GM18909 (cell line): Measurements from ENCODE around the gene MARK4.
"Not testable (repeated sequence)": the region's sequence is repeated elsewhere in the genome, so short reads cannot be mapped to it uniquely, and the experiment has no call there.

Experiments
- ATAC-seq: cut with Tn5 transposase; IDR thresholded peaks from one replicate; pipeline ENCODE4 v1.9.1; 2021; ENCODE audit warnings: mild to moderate bottlenecking; ENCODE audit not compliant: unreplicated experiment, poor library complexity

The MARK4 gene

DNA sequence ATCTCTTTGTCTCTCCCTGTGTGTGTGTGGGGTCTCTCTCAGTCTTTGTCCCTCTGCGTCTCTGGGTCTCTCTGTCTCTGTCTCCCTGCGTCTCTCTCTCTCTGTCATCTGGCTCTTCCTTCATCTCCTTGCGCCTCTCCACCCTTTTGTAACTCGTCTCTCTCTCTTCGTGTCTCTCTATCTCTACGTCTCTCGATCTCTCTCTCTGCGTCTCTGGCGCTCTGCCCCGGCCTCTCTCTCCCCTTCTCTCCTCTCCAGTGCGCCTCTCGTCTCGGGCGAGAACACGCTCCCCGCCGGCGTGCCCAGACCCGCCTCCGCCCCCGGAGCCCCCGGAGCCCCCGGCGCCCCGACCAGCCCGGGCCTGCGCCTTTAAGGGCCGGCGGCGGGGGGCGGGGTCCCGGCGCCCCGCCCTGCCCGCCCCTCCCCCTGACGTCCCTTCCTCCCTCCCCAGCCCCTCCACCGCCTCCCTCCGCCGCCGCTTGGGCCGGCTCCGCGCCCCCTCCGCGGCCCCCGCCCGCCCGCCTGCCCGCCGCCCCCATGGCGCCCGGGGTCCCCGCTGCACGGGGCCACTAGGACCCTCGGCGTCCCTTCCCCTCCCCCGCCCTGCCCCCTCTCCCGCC lies at the start of gene MARK4:
Gene MARK4, plus strand, starts transcription at position 440 of the 620 bp plus-strand sequence. CDS start 318 bp downstream, outside the sequence.
- ATAC-seq: peak; percentile 41

DNA sequence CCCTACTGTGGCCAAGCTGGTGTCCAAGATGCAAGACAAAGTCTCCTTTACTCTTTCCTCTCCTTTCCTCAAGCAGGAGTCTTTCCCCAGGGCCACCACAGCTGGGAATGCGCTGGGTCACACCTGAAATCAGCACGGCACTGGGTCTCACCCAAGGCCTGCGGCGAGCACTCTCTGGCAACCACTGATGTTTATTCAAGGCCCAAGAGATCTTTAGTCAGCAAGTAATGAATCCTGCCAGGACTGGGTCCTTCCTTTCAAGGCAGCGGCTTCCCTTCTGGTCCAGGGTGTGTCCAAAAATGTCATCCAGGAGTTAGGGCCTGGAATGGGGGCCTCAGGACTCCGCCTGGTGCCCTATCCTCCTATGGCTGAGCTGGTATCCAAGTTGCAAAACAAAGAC lies 48.4 kb upstream of the MARK4 start:
- ATAC-seq: no peak

DNA sequence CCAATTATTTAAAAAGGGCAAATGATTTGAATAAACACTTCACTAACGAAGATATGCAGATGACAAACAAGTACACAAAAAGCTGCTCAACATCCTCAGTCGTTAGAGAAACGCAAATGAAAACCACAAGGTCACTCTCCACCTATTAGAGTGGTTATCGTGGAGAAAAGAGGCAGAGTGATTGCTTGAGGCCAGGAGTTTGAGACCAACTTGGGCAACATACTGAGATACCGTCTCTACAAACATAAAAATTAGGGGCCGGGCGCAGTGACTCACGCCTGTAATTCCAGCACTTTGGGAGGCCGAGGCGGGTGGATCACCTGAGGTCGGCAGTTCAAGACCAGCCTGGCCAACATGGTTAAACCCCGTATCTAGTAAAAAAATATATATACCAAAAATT lies 45.3 kb upstream of the MARK4 start:
- no peak for ATAC-seq

DNA sequence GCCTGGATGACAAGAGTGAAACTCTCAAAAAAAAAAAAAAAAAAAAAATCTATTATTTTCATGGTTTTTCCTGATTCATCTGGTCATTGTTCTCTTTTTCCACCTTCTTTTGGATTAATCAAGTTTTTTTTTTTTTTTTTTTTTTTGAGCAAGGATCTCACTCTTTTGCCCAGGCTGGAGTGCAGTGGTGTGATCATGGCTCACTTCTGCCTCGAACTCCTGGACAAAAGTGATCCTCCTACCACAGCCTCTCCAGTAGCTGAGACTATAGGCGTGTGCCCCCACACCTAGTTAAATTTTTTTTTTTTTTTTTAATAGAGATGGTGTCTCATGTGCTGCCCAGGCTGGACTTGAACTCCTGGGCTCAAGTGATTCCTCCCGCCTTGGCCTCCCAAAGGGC lies 44.7 kb upstream of the MARK4 start:
- no peak for ATAC-seq

DNA sequence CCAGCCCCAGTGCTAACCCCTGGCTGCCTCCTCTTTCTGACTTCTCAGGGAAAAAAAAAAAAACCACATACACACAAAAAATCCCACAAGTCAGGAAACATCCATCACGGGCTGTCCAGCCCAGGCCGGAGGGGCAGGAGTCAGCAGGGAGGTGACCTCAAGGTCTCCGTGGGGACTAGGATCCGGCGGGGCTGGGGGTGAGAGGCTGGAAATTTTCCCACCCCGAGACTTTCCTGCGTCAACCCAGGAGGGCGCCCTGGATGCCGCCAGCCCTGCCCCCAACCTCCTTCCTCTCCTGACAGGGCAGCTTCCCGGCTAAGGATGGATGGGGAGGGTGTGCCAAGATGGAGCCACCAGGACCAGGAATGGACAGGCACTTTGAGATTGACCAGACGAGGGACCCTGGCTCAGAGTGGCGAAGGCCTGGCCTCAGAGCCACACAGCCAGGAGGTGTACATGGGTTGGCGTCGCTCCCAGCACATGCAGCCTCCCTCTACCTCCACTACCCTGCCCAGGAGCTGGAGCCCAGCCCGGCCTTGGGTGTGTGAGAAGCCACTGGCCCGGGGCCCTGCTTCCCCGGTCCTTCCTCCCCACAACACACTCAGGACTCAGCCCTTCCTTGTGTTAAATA lies 39.2 kb upstream of the MARK4 start:
- ATAC-seq: no peak

DNA sequence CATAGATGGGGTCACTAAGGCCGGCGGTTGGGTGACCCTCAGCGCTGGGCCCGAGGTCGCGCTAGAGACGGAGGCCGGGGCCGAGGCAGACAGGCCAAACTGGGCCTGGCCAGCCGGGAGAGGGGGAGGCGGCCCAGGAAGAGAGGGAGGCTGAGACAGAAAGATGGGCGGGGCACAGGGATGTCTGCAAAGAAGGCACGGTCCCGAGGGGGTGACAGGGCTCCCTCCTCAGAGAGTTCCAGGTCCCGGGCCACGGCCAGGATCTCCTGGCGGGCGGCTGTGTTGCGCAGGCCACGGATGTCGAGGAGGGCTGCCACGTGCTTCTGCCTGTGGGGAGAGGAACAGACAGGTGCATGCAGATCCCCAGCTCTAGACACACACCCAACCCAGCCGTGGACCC lies 38.0 kb upstream of the MARK4 start:
- ATAC-seq: no peak

DNA sequence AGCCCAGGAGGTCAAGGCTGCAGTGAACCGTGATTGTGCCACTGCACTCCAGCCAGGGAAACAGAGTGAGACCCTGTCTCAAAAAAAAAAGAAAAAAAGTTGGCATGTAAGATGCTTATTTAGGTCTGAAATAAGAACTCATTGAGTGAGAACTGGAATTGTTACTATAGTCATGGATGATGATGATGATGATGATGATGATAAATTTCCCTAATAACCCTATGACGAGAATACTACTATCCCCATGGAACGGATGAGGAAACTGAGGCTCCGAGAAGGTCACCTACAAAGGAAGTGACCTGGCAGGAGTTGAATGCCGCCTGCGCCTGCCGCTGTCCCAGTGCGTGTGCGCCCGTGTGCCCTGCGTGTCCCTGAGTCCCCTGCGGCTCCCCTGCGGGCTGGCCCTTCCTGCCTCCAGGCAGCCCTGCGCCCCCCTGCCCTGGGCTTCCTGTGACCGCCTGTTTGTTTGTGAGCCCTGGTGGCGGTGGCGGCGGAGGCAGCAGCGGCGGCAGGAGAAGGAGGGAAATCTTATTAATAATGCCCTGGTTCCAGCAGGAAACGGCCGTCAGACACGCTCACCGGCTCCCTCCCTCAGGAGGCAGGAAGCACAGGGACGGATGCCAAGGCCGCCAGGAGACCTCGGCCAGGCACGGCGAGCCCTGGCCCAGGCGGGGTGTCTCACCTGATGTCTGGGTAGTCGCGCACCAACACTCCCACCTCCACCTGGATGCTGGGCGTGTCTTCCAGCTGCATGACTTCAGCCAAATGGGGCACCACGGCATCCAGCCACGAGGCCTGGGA lies 35.5 kb upstream of the MARK4 start:
- ATAC-seq: no peak

DNA sequence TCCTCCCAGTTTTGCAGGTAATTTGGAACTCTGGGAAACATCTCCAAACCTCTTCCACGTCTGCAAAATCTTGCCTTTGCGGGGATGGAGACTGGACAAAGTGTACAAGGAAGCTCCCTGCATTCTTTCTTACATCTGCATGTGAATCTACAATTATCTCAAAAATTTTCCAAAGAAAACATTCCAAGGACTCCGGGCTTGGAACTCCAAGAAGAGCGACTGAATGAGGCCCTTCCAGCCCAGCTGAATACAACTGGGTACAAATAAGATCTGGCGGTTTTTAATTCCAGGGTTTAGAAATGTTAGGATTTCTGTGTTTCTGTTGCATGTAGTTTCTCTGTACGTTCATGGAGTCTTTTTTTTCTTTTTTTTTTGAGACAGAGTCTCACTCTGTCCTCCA lies 34.4 kb upstream of the MARK4 start:
- ATAC-seq: no peak

DNA sequence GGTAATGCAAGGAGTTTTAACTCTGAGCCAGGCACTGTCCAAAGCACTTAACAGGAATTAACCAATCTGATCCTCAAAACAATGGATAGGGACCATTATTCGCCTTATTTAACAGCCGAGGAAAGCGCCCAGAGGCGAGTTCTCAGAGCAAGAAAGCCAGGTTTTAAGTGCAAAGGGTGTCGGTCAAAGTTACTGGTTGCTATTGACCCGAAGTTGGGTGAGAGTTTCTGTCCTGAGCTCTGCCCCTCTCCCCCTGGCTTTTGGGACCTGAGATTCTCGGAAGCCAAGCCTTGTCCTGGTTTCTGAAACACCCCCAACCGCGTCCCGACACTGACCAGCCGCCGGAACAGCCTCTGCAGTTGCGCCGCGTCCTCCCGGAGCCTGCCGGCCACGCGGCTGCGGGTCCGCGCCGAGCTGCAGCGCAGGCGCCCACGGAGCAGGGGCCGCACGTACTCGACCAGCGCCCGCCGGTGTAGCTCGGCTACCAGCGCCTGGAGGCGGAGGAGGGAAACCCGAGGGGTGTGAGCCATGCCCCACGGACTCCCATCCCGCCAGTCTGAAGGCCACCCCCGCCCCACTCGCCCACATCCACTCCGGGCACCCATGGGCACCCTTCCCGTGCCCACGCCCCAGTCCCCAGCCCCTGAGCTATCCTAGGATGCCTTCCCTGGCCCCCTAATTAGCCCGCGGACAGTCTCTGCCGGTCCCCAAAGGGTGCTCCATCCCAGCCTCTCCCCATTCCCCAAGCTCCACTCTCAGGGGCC lies 33.7 kb upstream of the MARK4 start:
- no peak for ATAC-seq

DNA sequence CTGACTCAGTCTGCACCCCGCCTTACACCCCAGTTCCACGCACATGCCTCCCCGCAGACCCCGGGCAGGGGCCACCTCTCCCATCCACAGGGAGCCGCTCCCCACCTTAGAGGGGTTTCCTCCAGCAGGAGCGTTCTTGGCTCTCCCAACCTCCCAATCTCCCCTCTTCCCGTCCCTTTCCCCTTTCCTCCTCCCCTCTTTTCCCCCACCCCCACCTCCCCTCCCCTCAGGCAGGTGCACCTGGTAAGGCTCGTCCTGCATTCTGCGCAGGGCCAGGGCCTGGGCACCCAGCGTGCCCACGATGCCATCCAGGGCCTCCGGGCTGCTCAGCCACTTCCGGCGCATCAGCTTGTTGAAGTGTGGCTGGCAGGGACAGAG lies 33.1 kb upstream of the MARK4 start:
- no peak for ATAC-seq

DNA sequence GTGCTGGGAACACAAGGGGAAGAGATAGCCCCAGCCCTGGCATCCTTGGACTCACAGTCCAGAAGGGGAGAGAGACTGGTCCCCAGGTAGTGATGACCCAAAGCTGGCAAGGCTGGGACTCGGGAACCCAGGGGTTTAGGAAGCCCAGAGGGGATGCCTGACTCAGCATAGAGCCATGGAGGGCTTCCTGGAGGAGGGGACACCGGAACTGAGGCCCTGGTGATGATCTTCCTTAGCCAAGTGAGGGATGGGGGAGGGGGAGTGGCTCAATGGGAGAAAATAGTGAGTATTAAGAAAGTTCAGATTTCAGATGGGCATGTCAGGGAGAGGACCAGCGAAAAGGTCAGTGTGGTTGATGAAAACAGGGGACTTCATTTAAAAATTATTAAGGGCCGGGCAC lies 32.6 kb upstream of the MARK4 start:
- no peak for ATAC-seq

DNA sequence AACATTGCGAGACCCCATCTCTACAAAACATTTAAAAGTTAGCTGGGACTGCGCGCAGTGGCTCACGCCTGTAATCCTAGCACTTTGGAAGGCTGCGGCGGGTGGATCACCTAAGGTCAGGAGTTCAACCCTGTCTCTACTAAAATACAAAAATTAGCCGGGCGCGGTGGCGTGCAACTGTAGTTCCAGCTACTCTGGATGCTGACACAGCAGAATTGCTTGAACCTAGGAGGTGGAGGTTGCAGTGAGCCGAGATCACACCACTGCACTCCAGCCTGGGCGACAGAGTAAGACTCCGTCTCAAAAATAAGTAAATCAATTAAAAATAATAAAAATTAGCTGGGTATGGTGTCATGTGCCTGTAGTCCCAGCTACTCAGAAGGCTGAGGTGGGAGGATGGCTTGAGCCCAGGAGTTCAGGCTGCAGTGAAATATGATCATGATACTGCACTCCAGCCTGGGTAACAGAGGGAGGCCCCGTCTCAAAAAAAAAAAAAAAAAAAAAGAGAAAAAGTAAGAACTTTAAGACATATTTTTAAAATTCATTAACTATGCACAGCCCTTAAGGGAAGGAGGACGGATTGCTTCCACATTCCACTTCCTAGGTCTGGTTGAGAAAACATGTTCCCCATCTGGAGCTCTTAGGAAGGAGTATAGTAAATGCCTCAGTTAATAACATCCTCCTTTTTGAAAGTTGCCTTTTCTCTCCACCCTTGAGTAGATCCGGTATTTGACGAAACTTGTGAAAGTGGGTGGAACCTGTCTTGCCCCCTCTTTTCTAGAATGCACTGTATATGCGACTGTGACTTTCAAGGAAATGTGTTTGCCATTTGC lies 31.9 kb upstream of the MARK4 start:
- no peak for ATAC-seq

DNA sequence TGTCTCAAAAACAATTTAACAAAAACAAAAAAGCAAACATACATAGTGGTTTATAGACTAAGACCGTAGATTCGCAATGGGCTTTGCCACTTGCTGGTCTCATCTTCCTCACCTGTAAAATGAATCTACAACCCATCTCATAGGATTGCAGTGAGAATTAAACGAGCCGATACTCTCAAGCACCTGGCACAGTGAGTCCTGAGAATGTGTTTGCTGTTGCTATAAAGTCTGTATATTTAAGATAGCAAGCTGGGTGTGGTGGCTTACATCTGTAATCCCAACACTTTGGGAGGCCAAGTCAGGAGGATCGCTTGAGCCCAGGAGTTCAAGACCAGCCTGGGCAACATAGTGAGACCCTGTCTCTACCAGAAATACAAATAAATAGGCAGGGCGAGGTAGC lies 28.3 kb upstream of the MARK4 start:
- no peak for ATAC-seq

DNA sequence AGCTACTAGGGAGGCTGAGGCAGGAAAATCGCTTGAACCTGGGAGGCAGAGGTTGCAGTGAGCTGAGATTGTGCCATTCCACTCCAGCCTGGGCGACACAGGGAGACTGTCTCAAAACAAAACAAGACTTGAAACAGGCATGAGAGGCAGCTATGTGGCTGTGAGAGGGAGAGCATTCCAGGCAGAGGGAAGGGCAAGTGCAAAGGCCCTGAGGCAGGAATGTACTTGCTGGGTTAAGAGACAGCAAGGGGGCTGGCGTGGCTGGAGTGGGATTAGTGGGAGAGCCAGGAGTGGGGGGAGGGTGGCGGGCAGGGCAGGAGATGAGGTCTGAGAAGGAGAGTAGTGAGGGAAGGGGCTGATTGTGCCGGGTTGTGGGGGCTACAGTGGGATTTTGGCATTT lies 27.2 kb upstream of the MARK4 start:
- no peak for ATAC-seq

DNA sequence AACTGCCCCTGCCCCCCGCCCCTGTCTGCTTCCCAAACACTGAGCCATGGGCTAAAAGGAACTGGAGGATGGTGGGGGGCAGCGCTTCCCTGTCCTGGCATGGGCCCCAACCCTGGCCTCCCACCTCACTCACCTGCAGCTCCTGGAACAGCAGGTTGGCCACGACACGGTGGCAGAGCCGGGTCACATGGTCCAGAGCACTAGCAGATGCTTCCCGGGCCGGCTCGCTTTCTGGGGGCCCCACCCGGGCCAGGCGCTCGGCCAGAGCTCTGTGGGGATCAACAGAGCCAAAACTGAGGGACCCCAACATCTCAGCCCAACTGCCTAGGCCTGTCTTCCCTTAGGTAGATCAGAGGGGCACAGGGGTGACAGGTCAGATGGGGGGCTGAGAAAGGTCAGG lies 26.4 kb upstream of the MARK4 start:
- no peak for ATAC-seq

DNA sequence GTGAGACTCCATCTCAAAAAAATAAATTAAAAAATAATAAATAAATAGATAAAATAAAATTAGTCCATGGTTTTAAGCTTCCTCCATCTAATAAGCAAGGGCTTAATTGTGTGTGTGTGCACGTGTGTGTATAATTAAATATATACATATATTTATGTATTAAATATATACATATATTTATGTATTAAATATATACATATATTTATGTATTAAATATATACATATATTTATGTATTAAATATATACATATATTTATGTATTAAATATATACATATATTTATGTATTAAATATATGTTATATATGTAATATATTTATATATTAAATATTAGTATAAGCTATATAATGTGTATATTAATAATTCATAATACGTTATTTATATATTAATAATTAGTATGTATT lies 22.0 kb upstream of the MARK4 start:
- ATAC-seq: not testable (repeated sequence)

DNA sequence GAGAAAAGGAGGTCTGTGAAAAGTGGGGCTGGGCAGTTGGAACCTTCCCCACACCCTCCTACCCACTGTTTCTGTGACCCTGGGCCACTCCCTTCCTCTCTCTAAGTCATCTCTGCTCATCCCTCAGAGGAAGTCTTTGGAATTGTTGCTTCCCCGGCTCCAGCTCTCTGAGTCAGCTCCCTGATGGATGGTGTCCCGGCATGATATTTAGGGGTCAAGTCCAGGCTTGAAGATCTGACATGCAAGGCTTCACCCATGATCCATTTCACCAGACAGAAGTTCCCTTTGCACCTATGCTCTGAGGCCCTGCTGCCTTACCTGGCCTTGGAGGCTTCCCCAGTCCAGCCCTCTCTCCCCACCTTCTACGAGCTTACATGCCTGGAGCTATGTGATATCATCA lies 19.2 kb upstream of the MARK4 start:
- no peak for ATAC-seq

DNA sequence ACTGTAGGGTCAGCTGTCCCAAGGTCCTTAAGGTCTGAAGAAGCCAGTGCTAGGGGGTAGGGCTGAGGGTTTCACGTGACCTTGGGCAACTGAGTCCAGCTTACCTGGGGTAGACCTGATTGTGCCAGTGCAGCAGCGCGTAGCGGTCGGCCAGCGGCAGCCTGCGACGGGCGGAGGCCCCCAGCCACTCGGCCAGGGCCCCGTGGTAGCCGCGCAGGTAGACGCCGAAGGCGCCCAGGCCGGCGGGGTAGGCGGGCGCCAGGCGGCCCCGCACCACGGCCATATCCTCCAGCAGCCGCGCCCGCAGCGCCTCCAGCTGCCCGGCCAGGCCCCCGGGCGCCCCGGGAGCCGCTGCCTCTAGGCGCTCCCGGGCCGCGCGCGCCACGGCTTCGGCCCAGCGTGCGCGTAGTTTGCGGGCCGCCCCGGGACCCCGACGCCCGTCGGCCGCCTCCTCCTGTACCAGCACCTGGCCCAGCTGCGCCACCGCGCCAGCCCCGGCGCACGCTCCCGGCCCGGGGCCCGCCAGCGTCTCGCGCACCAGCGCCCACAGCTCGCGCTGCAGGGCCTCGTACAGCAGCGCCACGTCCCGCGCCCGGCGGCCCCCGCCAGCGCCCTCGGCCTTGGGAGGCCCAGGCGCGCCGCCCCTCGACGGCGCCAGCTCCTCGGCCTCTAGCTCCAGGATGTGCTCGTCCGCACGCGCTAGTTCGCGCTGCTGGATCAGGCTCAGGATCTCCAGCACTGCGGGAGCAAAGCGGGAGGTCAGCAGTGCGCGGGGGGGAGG lies 16.8 kb upstream of the MARK4 start:
- no peak for ATAC-seq

DNA sequence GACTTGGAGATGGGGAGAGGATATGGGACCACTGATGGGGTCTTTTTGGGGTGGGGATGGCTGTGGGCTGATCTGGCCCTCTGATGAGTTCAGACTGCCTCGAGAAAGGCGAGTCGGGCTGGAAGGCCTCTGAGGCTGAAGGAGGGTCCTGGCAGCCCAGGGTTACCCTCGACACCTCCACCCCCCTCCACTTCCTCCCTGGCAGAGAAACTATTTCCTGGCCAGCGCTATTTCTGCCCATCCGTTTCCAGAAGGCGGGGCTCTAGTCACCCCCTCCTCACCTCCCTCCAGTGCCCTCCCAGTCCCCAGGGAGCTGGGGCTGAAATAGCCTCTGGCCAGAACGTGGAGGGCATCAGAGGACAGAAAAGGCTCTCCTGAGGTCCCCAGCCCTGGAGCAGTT lies 15.6 kb upstream of the MARK4 start:
- no peak for ATAC-seq
